Mesothelial cell of epicardium (in vitro differentiated cells): ENCODE measurements around the gene ARHGEF17. TPM values are rescaled to one million over a fixed set of nuclear protein-coding genes. Genes with fewer than 3 reads are reported as not detected.

Experiments
- DNase-seq, 2 experiments: peaks; one replicate each; pipeline ENCODE4 v3.0.0; 2021; ENCODE audit warnings: low spot score in 2 of 2; ENCODE audit not compliant: unreplicated experiment in 2 of 2
- H3K27ac Mint-ChIP-seq: 2 replicates; pipeline ENCODE4 v1.8.0; 2021; ENCODE audit warnings: mixed read lengths
- H3K27me3 Mint-ChIP-seq: 2 replicates; pipeline ENCODE4 v1.8.0; 2021; ENCODE audit warnings: low read depth, mixed read lengths
- H3K36me3 Mint-ChIP-seq: 2 replicates; pipeline ENCODE4 v1.8.0; 2021; ENCODE audit warnings: mixed read lengths
- H3K4me1 Mint-ChIP-seq: 2 replicates; pipeline ENCODE4 v1.8.0; 2021; ENCODE audit warnings: mixed read lengths
- H3K4me3 Mint-ChIP-seq: 2 replicates; pipeline ENCODE4 v1.8.0; 2021; ENCODE audit warnings: mild to moderate bottlenecking, moderate library complexity, mixed read lengths
- H3K9me3 Mint-ChIP-seq: 2 replicates; pipeline ENCODE4 v1.8.0; 2021; ENCODE audit warnings: mixed read lengths
- CTCF ChIP-seq: fragments of 200-600 bp; sonication (generic); IDR thresholded peaks from one replicate; pipeline ENCODE4 v1.5.0; 2021; ENCODE audit warnings: antibody characterized with exemption; ENCODE audit not compliant: unreplicated experiment
- total RNA-seq: library from RNA; stranded (reverse); gene quantifications from 3 replicates; pipeline ENCODE4 v1.2.1, GENCODE V29; 2021

Gene ARHGEF17
- total RNA-seq, 1 donor from 2014 or later = 150 TPM

- peaks cover 4% of the 10 kb centered on the region for H3K36me3 Mint-ChIP-seq
- no peak for TF ChIP-seq CTCF
- no peak for DNase-seq
- H3K9me3 Mint-ChIP-seq = no peaks in the 10 kb centered on the region
- H3K27me3 Mint-ChIP-seq = no peaks in the 10 kb centered on the region
- peaks cover 12% of the 10 kb centered on the region for H3K4me1 Mint-ChIP-seq
- H3K27ac Mint-ChIP-seq = no peak overlapping the region
- H3K4me3 Mint-ChIP-seq = peak overlapping the region; percentile 55
These were observed 36.1 kb downstream of the ARHGEF17 start for GRCh38 chr11:73344191-73344607.

GRCh38 chr11:73345481-73346160 is 37.5 kb downstream of the ARHGEF17 start:
- DNase-seq = no peak
- TF ChIP-seq CTCF = no peak
- Mint-ChIP-seq H3K4me3 (no peak overlapping the region), H3K4me1 (peaks cover 12% of the 10 kb centered on the region), H3K9me3 (no peaks in the 10 kb centered on the region), H3K27me3 (no peaks in the 10 kb centered on the region), H3K36me3 (peaks cover 4% of the 10 kb centered on the region), H3K27ac (no peak overlapping the region)

- Mint-ChIP-seq H3K27ac (no peak overlapping the region), H3K4me1 (peaks cover 15% of the 10 kb centered on the region), H3K27me3 (no peaks in the 10 kb centered on the region), H3K36me3 (peaks cover 4% of the 10 kb centered on the region), H3K4me3 (no peak overlapping the region), H3K9me3 (no peaks in the 10 kb centered on the region)
- no peak for DNase-seq
- TF ChIP-seq CTCF = no peak
These were observed 38.3 kb downstream of the ARHGEF17 start for GRCh38 chr11:73346186-73346935.

GRCh38 chr11:73347067-73347466 is 39.0 kb downstream of the ARHGEF17 start:
- Mint-ChIP-seq H3K36me3 (peaks cover 4% of the 10 kb centered on the region), H3K4me1 (peaks cover 15% of the 10 kb centered on the region), H3K27me3 (no peaks in the 10 kb centered on the region), H3K9me3 (no peaks in the 10 kb centered on the region), H3K4me3 (no peak overlapping the region), H3K27ac (no peak overlapping the region)
- TF ChIP-seq CTCF = no peak
- DNase-seq = no peak

- no peak for DNase-seq
- H3K9me3 Mint-ChIP-seq = no peaks in the 10 kb centered on the region
- no peak overlapping the region for H3K4me3 Mint-ChIP-seq
- peaks cover 6% of the 10 kb centered on the region for H3K4me1 Mint-ChIP-seq
- TF ChIP-seq CTCF = no peak
- no peak overlapping the region for H3K27ac Mint-ChIP-seq
- no peaks in the 10 kb centered on the region for H3K27me3 Mint-ChIP-seq
- H3K36me3 Mint-ChIP-seq = peaks cover 8% of the 10 kb centered on the region
These were observed 40.8 kb downstream of the ARHGEF17 start for GRCh38 chr11:73348838-73349237.
